Measurements from ENCODE around the gene TCF4.

The TCF4 gene

DNA sequence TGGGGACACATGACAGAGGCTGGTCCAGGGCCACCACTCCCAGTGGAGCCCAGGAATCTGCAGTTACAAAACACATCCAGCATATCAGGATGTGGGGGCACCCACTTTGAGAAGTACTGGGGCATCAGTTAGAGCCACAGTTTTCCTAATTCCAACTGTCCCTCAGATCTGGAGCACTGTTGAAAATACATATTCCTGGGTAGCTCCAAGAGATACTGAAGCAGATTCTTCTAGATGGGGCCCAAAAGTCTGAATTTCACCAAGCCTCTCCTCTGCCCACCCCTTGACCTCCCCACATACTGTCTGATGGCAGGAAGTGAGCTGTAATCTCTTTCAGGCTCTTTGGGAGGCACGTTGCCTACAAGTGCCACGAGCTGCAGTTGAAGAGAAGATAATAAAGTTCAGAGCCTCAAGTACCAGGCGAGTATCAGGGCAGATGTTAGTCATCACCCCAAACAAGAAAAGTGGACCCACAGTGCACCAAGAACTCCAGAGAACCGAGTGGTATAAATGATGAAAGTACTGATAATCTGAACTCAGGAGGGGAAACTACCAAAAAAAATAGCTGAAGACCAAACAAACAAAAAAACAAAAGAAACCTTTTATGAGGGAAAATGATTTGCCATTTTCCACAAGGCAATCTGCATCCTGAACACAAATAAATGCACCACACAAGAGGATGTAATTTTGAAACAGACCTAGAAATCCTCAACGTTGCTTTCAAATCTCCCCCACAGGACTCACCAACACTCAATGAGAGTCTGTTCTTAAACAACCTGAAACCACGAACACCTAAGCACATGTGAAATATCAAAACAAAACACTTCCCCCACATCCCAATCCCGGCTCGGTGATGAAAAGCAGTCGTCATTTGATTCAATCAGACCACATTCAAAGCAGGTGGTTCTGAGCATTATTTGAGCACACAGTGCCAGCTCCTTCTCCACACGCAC is 98.7 kb downstream of the TCF4 start:
- in situ Hi-C loops (cut with HindIII; ENCODE audit: low sequenced_read_pairs): no loop called here
- DNase-seq (ENCODE audit: low read depth, low spot score): no peak
- H3K4me3 ChIP-seq (ENCODE audit: low read depth, low read length): no peak overlapping the region
- TF ChIP-seq, protein P1, sequence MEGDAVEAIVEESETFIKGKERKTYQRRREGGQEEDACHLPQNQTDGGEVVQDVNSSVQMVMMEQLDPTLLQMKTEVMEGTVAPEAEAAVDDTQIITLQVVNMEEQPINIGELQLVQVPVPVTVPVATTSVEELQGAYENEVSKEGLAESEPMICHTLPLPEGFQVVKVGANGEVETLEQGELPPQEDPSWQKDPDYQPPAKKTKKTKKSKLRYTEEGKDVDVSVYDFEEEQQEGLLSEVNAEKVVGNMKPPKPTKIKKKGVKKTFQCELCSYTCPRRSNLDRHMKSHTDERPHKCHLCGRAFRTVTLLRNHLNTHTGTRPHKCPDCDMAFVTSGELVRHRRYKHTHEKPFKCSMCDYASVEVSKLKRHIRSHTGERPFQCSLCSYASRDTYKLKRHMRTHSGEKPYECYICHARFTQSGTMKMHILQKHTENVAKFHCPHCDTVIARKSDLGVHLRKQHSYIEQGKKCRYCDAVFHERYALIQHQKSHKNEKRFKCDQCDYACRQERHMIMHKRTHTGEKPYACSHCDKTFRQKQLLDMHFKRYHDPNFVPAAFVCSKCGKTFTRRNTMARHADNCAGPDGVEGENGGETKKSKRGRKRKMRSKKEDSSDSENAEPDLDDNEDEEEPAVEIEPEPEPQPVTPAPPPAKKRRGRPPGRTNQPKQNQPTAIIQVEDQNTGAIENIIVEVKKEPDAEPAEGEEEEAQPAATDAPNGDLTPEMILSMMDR (IDR thresholded peaks at IDR 0.05; ENCODE audit: low read depth, low read length): no peak

DNA sequence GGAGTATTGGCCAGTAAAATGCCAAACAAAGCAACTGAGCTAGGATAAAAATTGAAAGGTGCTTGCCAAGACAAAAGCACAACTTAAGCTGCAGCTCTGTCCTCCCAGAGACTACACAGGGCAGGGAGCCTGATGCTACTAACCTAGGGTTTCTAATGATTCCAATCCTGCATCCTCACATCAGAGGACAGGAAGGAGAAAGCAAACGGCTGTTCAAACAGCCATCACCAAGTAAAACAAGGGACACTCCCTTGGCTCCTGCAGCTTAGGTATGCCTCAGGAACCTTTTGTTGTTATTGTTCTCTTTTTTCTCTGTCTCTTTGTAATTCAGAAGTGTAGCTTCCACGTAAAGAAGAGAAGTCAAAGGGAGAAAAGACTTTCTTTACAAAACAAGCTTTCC is 99.5 kb downstream of the TCF4 start:
- DNase-seq (ENCODE audit: low read depth, low spot score): no peak
- TF ChIP-seq, protein P1 (IDR thresholded peaks at IDR 0.05; ENCODE audit: low read depth, low read length): no peak
- in situ Hi-C loops (cut with HindIII; ENCODE audit: low sequenced_read_pairs): no loop called here
- no peak overlapping the region for H3K4me3 ChIP-seq (ENCODE audit: low read depth, low read length)

DNA sequence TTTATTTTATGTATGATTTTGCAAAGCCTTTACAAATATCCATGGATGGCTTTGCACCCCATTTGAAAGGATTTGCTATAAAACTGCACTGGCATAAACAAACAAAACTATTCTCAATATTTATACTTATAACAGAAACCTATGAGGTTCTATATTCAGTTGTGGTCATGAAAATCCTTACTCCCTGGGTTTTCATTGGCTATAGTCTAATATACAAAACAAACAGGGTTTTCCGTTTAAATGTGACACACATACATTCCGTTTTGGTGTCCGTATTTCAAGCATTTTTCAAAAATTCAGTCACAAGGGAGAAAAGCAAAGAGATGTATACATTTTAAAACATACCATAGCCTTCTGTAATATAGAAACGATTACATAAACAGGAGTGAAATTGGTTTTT is 100.0 kb downstream of the TCF4 start:
- TF ChIP-seq, protein P1 (IDR thresholded peaks at IDR 0.05; ENCODE audit: low read depth, low read length): no peak
- DNase-seq (ENCODE audit: low read depth, low spot score): no peak
- in situ Hi-C loops (cut with HindIII; ENCODE audit: low sequenced_read_pairs): no loop called here
- H3K4me3 ChIP-seq (ENCODE audit: low read depth, low read length): no peak overlapping the region

DNA sequence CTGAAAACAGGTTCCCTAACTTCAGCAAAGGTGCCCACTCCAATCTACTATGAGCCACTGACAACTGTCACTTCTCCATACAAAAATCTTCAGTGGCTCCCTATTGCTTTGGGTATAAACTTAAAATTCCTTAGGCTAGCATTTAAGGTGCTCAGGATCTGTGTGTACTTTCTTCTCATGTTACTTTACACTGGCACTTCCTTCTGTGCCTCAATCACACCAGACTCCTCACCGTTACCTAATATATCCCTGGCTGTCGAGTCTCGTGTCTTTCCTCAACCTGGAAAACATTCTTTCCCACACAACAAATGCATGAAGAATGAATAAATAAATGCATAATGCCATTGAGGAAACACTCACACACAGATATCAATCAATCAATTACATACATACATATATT is 101.1 kb downstream of the TCF4 start:
- TF ChIP-seq, protein P1 (IDR thresholded peaks at IDR 0.05; ENCODE audit: low read depth, low read length): no peak
- in situ Hi-C loops (cut with HindIII; ENCODE audit: low sequenced_read_pairs): no loop called here
- DNase-seq (ENCODE audit: low read depth, low spot score): no peak
- H3K4me3 ChIP-seq (ENCODE audit: low read depth, low read length): no peak overlapping the region

GRCh38 chr18:55485666-55486065 is 102.3 kb downstream of the TCF4 start:
- TF ChIP-seq, protein P1 (IDR thresholded peaks at IDR 0.05; ENCODE audit: low read depth, low read length): no peak
- in situ Hi-C loops (cut with HindIII; ENCODE audit: low sequenced_read_pairs): no loop called here
- H3K4me3 ChIP-seq (ENCODE audit: low read depth, low read length): no peak overlapping the region
- DNase-seq (ENCODE audit: low read depth, low spot score): peak; percentile 79

DNA sequence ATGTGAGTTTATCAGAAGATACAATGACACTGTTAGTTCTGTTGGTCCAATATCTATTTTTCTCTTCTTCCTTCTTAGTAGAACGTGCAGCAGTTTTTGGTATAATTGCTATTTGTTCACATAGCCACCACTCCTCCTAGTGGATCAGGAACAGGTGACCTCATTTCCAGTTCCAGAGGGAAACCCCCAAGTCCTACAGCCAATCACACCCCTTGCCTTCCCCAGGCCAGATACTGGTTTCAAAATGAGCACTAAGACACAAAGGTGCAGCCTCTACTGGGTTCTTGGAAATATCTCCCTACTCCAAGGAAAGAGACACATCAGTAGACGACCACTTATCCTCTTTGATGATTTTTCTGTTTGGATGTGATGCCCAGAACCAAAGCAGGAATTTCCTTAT is 103.2 kb downstream of the TCF4 start:
- TF ChIP-seq, protein P1 (IDR thresholded peaks at IDR 0.05; ENCODE audit: low read depth, low read length): no peak

More for the DNA sequence above, 103.2 kb downstream of the TCF4 start:
- no peak overlapping the region for H3K4me3 ChIP-seq (ENCODE audit: low read depth, low read length)
- in situ Hi-C loops (cut with HindIII; ENCODE audit: low sequenced_read_pairs): no loop called here
- DNase-seq (ENCODE audit: low read depth, low spot score): no peak

All from astrocyte of the spinal cord (primary cell).